SW 1271 (cell line): ENCODE data around the gene SPTBN5.

ENCODE experiments used
- DNase-seq, 2 experiments: peaks; one replicate each; lab custom pipeline; 2025; lab: John Stamatoyannopoulos, UW

SPTBN5 gene

DNA sequence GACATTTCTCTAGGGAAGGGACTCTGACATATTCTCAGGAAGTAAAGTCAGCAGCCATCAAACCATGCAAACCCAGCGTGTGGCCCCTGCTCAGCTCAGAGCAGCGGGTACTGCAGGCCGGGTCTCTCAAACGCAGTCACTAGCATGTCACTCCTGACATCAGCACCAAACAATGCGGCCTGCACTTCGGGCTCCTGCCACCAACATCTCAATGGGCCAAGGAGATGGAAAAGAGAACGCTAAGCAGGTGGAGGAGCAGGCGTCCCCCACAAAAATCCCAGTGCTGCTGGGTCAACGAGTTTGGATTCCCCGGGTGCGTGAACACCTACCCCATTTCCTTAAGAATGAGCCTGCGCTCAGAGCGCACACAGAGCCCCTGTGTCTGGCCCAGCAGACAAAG, 9.9 kb upstream of the SPTBN5 start:
- DNase-seq: no peak

DNA sequence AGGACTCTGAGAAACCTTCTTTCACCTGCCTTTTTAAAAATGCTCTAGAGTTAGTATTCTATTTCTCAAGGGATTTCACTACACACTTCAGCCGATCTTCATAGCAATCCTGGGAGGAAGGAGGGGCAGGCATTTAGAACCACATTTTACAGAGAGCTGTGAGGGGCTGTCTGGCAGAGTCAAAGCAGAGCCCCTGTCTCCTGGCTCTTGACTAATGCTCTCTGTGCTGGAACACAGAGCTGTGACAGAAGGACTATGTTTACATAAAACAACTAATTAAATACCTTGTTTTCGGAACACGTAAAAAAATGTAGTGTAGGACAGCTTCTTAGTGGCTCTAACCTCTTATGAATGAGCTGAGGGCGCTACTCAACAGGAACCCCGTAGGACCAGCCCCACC, 7.6 kb upstream of the SPTBN5 start:
- DNase-seq: no peak

DNA sequence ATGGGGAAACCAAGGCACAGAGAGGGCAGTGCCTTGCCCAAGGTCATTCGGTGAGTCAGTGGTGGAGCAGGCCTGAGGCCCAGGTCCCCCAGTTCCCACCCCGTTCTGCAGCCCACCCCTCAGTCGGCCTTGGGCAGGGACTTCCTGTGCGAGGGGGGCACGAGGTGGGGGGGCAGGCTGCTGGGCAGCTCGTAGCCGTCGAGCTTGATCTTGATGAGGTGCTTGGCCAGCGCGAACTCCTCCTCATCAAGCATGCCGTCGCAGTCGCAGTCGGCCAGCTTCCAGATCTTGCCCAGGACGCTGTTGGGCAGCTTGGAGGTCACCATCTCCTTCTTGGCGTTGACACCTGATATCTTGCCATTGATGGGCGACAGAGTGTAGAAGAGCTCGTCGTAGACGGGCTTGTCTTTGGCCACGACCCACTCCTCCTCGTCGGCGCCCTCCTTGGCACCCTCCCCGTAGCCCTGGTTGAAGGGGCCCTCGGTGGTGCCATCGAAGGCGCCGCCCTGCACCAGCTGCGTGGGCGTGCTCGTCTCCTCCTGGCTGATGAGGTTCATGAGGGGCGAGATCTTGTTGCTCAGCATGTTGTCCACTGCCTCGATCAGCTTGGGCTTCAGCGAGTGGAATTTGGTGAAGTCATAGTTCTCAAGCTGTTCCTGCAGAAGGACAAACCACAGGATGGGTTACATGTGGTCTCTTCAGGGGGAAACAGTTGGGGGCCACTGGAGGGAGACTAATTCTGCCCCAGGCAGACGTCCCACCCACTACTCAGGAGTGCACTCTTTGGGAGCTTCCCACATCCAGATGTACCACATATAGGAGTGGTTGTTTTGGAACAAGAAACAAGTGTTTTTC, 6.9 kb upstream of the SPTBN5 start:
- DNase-seq: no peak

DNA sequence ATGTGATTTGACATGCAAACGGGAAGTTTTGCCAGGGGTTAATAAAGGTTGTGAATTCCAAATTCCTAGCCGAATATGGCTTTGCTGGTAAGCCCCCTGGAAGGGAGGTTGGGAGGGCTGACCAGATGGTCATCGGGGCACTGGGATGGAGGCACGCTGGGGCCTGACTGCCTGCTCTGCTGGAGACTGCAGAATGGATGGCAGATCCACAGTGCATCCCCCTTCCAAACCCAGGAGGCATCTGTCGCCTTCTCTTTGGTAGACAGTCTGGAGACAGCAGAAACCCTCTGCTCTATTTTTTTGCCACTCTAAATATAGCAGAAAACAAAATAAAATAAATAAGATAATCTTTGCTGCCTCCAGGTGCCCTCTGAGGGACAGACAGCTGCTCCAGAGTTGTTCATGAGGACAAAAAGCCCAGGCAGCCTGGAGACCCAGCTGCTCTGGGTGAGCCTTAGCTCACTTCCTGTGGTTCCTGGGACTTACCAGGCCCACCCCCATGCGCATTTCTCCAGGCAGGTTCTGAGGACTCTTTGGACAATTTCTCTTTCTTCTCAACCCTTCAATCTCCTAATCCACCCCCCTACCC, 6.1 kb upstream of the SPTBN5 start:
- DNase-seq: no peak

DNA sequence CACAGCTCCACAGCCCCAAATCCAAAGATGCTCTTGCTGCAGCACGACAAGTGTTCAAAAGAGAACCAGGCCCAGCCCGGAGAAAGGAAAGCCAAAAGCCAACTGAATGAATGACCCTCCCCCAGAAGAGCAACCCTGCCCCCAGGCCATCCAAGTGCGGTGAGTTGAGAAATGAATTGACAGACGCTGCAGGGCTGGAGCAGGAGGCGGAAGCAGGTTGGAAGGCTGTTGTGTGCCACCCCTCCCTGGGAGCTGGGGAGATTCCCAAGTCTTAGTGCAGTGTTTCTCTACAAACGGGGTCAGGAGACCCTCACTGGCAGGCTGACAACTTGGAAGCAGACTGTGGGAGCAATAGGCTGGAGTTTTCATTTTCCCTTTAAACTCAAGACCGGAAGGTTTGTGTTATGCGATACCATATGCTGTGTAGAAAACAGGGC, 3.5 kb upstream of the SPTBN5 start:
- no peak for DNase-seq

DNA sequence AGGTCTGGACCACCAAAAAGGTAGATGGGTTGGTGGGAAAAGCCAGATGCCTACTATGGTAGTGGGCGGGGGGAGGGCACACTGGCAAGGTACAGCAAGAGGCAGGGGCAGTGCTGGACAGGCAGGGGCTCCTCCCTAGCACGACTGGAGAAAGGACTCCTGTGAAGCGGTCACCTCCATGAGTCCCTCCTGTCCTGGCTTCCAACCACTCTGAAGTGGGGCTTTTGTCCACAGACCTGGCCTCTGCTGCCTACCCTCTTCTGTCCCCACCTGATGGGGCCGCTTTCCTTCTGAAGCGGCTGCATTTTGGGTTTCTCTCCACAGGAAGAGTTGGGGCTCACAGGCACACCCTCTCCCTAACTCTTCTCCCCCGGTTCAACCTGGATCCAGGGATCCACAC, 2.7 kb upstream of the SPTBN5 start:
- no peak for DNase-seq

DNA sequence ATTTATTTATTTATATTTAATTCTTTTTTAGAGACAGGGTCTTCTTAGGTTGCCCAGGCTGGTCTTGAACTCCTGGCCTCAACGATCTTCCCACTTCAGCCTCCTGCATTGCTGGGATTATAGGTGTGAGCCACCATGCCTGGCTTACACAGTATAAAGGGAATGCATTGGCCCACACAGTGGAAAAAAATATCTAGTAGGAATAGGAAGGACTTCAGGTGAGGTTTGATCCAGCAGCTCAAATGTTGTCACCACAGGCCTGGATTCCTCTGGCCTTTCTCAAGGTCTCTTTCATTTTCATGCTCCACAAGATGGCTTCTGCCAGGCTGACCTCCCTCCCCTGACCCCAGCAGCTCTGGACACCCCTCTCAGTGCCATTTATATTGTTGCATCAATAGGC, 2.1 kb upstream of the SPTBN5 start:
- no peak for DNase-seq

DNA sequence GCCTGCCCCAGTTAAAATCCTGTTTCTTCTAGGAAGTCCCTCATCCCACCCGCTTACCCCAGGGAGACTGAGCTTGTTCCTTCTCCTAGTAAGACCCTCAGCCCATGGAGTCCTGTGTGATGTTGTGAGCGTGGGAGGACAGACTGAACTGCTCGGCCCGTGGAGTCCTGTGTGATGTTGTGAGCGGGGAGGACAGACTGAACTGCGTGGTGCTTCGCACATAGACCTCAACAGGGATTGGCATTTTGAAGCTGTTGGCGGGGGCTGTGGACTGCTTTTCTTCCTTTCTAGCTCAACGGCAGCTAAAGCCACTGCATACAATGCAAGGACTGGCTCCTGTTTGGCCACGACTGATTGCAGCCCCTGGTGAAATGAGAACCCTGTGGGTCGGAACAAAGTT, 1.6 kb upstream of the SPTBN5 start:
- no peak for DNase-seq

DNA sequence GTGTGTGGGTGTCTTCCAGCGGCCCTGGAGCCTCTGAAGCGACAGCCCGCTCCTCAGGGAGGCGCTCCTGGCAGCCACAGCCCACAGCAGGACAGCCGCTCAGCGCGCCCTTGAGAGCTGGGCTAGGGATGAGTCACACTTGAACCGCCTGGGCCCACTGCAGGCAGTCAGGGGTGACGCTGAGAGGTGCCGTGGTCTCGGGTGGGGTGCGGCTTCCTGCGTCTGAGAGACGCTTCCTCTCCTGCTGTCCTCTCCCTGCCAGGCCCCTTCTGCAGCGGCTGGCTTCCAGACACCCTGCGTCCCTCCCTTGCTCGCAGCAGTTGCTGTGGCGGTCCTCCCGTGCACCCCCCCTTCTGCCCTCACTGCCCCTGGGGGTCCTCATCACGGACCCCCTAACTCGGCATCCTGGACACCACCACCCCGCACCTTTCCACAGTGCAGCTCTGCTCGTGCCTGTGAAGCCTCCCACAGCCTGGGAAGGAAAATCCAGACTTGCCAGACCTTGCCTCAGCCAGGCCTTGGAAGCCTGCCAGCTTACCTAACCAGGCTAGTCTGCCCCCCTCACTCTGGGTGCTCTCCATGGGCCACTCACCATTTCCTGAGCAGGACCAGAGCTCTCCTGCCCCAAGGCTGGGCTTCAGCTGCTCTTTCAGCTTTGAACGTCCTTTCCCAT, 1.1 kb upstream of the SPTBN5 start:
- no peak for DNase-seq

DNA sequence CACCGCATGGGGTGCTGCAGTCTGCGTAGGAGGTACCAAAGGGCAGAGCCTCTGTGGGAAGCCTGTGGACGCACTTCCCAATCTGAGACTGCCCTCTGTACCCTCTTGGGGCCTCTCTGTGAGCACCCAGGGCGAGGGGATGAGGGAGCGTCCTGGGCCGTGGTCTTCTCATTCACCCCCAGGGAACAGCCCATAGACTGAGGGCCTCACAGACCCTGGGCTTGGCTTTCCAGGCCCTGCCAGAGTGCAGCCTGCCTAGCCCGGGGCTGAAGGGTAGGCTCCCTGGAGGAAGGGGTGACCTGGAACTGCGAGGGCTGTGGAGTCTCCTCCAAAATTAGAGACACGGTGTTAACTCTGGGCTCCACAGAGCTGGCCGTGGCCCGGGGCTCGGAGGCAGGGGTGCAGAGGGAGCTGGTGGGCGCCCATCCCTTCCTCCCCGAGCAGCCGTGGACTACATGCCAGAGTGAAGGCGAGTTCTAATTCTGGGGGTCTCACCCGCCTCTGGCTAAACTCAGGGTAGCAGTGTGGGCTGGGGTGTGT, 468 bp upstream of the SPTBN5 start:
- DNase-seq: no peak

DNA sequence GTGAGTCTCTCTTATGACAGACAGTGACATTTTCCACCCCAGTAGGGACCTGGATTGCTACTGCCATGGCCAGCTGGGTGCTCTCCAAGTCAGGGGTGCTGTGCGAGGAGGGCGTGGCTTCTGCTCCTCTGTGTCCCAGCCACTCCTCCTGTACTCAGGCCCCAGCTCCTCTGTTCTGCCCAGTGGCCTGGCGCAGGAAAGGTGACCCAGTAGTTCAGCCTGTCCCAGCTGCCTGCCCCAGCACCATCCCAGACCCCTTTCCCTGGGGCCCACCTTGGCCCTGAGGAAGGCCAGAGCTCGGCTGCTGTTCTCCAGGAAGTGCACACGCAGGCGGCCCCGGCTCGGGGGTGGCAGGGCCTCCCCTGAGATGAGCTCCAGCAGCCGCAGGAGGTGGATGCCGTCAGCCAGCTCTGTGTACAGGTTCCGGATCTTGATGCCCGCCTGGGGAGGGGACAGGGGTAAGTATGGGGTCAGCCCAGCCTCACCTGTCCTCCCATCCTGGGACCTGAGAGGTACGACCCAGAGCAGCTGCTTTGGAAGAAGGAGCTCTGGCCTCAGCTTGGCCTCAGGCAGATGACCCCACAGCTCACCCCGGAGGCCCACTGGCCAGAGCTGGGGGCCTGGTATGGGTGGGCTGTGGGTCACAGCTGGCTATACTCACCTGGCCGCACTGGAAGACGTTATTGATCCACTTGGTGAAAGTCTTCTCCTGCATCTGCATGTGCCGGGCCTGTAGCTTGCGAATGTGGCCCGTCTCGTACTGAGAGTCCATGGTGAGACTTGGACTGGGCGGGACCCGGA, 1.0 kb downstream of the SPTBN5 start:
- DNase-seq: no peak

DNA sequence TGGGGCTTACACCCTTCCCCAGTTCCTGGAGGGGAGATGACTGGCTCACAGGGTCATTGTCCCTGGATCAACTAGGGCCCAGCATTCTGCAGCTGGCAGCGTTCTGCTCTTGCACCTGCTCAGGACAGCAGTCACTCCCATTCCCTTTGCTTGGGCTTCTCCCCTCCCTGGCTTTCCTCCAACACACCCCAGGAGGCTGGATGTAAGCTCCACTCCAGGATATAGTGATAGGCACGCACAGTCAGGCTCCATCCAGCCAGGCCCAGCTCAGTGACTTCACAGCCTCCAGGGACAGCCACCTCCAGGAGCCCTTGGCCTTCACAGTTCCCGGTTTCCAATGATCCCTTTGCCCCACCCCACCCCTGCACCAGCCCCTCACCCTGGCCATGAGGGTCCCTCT, 1.9 kb downstream of the SPTBN5 start:
- DNase-seq: no peak

DNA sequence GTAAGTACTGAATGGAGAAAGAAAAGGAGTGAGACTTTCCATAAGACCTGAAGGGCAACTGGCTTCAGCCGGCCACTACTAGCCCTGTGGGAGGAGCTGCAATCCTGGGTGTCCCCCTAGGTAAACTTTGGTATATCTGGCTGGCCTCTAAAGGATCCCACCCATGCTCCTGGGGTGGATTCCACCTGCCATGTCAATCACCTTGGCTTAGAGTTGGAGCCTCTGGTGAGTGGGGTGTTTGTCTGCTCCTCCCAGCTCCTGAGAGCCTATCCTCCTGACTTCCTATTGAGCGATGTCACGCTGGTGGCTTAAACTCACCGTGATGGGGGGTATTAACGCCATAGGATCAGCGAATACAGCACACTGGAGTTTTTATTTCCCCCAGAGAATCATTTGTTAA, 2.6 kb downstream of the SPTBN5 start:
- no peak for DNase-seq

DNA sequence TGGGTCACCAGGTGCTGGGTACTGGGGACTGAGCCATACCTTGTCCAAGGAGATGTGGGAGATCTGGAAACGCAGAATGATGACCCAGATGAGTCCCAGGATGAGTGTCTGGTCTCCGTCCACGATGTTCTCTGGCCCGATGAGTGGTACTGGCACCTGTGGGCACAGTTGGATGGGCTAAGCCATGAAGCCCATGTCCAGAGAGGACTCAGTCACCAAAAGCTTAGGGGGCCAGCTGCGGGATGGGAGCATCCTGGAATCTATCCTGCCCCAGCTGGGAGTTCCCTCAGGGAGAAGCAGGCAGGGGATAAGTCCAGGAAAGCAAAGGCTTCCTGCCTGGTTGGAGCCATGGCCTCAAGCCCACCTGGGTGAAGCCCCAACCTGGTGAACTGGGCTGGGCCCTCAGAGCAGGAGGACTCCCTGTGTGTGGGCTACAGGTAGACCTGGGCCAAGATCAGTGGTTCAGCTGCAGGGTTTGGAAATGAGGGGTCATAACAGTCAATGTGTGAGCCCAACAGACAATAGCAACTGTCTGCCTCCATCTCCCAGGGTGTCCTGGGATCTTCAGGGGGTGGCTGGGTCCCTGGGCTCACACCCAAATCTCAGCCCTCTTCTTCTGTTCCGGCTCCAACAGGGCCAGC, 3.7 kb downstream of the SPTBN5 start:
- no peak for DNase-seq

DNA sequence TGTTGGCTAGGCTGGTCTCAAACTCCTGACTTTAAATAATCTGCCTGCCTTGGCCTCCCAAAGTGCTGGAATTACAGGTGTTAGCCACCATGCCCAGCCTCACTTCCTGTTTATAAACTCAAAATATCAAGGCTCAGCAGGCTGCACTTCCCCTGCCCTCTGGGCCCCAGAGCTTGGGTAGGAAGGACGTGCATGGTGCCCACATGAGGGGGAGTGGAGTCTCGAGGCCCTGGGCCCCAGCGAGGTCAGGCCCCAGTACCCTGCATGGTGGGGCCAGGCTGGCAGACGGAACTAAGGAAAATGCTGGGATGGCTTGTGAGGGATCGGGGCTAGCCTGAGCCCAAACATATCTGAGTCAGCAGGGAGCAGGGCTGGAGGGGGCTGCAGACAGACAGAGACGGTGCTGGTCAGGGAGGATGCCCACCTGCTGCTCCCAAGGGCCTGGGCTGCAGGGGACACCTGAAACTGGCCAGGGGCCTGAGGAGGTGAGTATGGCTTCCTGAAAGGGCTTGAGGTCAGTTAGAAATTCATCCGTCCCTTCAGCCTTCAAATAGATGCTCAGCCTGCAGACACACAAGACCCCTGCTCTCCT, 5.1 kb downstream of the SPTBN5 start:
- no peak for DNase-seq

DNA sequence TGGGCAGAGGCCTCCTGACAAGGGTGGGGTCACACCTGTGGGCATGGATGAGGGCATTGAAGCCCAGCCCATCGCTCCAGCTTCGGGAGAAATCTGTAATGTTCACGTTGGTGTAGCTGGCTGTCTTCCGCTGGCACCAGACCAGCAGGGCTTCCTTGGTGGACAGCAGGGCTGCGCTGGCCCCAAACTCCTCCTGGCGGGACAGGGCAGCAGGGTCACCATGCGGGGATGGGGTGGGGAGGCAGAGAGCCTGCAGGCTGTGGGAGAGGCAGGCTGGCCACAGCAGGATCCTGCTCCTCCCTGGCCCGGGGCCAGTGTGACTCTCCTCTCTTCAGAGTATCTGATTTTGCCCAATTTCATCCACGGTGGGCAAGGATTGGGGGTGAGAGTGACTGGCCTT, 6.0 kb downstream of the SPTBN5 start:
- DNase-seq: no peak

DNA sequence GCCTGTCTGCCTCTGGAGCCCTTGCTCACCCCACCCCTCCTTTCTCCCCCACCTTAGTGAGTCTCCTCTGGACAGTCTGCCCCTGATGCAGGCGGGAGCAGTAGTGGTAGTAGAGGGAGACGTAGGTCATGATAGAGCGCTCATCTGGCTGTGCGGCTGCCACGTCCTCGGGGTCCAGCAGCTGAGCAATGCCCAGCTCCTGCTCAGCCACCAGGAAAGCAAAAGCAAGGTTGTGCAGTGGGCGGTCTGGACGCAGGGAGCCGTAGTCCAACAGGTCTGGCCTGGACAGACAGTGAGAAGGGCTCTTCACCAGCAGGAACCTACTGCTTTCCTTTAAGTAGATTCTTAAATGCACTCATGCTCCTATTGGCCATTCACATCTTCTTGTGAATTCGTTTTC, 6.7 kb downstream of the SPTBN5 start:
- no peak for DNase-seq

DNA sequence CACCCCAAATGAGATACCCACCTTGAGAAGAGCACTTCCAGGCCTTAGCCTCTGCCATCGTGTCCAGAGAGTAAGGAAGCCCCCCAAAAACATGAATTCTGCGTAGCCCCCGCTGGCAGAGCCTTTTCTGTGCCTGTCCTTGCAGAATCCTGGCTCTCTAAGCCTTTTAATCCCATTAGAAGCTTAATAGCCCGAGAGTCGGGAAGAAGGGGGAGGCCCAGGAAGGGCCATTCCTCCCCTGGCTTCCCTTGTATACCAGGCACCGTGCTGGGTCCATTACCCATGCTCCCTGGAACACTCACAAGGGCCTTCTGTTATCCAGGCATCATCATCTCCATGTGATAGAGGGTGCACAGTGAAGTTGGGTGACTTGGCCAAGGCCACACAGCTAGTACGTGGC, 7.1 kb downstream of the SPTBN5 start:
- no peak for DNase-seq

DNA sequence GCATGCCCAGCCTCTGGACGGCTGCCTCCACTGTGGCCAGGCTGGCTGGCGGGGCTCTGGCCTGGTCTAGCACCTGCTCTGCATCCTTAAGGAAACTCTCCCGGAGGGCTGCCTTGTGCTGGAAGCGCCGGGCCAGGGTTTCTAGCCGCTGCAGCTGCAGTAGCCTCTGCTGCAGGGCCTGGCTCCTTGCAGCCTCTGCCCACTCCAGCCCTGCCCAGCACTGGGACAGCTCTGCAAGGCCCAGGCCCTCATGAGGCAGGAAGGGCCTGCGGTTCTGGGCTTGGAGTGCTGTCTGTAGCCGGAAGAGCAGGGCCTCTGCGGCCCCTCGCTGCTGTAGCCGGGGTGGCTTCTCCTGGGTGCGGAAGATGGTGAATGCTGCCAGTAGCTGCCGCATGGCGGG, 8.0 kb downstream of the SPTBN5 start:
- DNase-seq: no peak

DNA sequence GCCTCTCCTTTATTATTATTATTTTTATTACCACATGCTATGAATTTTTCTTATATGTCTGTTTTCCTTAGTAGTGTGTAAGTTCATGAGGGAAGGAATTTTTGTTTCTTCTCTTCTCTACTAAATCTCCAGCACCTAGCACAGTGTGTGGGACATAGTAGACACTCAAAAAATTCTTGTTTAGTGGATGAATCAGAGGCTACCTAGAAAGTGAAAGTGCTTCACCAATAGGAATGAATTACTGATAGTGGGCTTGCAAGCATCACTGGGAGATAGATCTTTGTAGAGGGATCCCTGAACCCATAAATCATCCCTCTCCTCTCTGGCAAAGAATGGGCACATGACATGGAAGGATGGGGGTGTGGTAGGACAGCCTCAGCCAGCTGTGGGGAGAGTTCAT, 8.5 kb downstream of the SPTBN5 start:
- no peak for DNase-seq

DNA sequence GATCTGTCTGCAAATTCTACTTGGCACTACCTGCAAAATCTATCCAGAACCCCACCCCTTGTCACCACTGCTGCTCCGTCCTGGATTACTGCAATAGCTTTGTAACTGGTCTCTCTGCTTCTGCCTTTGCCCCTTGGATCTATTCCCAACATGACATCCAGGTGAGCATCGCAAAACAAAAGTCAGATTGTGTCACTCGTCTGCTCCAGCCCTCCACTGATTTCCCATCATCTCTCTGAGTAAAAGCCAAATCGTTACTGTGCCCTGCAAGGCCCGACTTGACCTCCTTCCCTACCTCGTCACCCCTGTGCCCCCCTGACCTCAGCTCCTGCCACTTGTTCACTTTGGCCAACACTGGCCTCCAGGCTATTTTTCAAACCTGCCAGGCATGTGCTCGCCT, 9.4 kb downstream of the SPTBN5 start:
- no peak for DNase-seq
